ENCODE measurements around the gene MGAT1.

The MGAT1 gene

DNA sequence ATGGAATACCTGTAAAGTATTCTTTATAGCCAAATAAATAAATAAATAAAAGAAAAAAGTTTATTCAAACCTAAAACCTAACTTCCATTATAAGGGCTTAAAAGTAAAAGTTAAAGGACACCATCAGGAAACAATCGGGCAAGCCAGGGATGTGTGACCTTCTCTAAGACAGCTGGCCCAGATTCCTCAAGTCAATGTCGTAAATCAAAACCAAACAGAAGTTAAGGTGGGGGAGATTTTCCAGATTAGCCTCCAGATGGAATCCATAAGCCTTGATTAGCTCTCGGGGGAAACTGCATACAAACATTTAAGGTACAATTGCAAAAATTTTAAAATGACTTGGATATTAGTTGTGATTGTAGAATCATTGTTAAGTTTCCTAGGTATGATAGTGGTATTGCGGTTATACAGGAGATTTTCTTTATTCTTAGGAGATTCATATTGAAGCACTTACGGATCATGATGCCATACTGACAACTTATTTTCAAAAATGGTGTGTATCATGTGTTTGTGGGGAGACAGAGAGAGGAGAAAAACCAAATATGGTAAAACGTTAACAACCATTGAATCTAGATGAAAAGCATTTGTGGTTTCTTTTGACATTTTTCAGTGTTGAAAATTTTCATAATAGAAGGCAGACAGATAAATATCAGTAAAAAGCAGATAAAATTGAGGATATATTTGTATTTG lies 21.5 kb upstream of the MGAT1 start:
- DNase-seq (ENCODE audit: low read depth): no peak

DNA sequence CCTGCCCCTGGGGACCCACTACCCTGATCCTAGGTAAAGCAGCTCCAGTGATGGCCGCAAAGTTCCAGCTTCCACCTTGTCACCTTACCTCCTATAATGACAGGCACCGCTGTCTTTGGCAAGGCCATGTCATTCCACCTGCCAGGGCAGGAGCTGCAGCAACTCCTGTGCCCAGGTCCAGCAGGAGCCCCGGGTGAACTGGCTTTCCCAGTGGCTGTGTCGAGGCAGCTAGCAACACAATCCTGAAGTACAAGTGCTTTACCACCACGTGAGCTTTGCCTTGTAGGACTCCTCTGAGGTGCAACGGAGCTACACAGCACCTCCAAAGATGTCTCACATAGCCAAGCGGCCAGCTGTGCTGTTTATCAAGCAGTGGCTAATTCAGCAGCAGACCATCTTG lies 20.7 kb upstream of the MGAT1 start:
- DNase-seq (ENCODE audit: low read depth): no peak

- DNase-seq (ENCODE audit: low read depth): no peak
Measured at GRCh38 chr5:180821538-180821937, 18.9 kb upstream of the MGAT1 start.

DNA sequence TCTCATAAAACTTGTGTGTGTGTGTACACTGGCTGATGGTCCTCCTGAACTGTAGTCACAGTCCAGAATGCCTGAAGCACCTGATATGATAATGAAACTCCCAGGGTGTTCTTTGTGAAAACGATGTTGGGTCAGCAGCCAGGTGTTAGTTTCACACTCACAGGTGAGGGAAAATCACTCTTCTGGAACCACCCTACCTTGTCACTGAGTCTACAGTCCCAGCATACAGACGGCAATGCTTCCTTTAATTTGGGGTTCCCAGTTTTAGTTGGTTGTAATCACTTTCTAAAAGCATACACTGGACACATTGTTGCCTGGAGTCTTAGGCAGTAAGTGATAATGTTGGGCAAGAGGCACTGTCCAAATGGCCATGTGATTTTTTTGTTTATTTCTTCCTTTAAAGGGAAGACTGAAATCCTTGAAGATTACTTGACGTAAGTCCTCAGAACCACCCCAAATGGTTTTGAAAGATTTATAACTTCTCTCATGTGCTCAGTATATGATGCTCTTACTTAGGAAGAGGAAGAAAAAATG lies 18.2 kb upstream of the MGAT1 start:
- no peak for DNase-seq (ENCODE audit: low read depth)

DNA sequence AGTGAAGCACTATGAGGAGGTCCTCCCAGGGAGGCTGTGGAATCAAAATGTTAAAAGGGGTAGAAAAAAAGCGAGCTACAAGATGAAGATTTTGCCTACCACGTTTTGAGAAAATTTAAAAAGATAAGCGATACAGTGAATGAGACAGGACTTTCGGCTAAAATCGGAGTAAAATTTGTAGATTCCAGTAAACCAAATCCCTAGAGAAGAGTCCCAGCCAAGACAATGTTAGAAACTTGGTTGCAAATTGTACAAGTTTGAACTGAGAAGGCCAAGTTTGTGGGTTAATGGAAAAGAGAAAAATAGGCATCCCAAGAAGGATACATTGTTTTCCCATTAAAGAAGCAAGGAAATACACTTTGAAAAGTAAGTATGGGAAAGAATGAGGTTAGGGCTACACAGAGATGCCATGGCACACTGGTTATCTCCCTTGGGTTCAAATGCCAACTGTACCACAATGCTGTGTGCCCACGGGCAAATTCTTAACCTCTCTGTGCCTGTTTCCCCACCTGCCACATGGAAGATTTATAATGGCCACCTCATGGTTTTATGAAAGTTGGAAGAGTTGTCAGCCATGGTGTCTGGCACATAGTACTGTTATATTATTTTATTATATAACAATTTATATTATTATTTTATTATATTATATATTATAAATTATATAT lies 16.2 kb upstream of the MGAT1 start:
- DNase-seq (ENCODE audit: low read depth): no peak

GRCh38 chr5:180817893-180818674 lies 15.5 kb upstream of the MGAT1 start:
- DNase-seq (ENCODE audit: low read depth): no peak

DNA sequence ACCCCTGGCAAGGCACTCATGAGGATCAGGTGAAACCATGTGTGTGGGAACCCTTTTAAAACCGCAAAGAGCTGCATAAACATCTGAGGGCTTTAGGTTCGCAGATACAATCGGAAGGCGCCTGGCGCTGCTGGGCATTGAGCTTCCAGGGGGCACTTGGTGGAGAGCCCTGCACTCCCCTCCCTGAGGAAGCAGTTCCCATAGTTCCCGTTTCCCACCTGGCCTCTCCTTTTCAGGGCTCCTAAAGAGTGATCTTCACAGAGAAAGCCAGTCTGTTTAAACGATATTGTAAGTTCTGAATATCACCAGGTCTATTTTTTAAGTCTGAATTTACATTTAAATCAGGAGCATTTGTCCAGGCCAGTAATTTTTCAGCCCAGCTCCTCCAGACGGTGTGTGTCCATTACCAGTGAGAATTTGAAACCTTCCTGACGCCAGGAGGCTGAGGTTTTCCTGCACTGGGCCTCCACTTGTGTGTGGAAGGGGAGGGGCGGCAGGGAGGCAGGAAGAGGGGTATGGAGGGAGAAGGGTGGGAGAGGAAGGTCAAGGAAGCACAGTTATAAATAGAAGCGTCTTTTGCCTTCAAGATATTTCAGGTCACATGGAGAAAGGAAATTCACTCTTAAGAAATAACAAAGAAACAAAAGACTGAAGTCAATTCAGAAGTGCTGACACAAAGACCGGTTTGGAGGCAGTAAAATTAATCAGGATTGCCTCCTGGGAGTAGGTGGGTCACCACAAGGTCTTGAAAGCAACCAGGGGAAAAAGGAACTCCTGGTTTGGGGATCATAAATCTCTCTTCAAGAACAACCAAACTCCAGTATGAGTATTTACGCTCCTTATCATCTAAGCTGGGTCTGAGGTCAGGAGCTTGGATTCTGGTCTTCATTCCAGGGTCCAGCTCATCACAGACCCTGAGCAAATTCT lies 14.3 kb upstream of the MGAT1 start:
- DNase-seq (ENCODE audit: low read depth): no peak

DNA sequence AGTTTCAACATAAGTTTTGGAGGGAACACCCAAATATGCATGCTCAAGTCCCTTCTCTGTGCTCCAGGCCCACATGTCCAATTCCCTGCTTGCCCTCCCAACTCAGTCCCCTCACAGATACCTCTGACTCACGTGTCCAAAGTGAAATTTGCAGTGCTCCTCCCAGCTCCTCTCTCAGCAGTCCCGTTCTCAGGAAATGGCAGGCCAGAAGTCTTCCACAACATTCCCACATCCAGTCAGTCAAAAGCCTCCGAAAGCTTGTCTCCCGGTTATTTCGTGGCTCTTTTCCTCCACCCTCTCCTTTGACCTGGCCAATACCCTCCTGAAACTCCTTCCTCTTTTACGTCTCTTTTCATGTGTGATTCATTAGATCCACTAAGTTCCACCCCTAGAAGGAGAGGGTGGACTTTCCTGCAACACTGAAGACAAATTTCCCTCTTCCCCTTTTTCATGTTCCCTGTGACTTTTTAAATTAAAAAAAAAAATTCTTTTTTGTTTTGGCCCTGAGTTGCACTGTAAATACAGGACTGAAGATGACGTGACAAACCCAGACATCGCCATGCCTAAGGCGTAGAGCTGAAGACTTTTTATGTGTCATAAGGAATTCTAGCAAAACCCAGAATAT lies 12.8 kb upstream of the MGAT1 start:
- DNase-seq (ENCODE audit: low read depth): no peak

- no peak for DNase-seq (ENCODE audit: low read depth)
Measured at GRCh38 chr5:180813420-180813819, 10.8 kb upstream of the MGAT1 start.

- DNase-seq (ENCODE audit: low read depth): no peak
Measured at GRCh38 chr5:180811623-180812124, 9.1 kb upstream of the MGAT1 start.

GRCh38 chr5:180810959-180811622 lies 8.5 kb upstream of the MGAT1 start:
- DNase-seq (ENCODE audit: low read depth): no peak

DNA sequence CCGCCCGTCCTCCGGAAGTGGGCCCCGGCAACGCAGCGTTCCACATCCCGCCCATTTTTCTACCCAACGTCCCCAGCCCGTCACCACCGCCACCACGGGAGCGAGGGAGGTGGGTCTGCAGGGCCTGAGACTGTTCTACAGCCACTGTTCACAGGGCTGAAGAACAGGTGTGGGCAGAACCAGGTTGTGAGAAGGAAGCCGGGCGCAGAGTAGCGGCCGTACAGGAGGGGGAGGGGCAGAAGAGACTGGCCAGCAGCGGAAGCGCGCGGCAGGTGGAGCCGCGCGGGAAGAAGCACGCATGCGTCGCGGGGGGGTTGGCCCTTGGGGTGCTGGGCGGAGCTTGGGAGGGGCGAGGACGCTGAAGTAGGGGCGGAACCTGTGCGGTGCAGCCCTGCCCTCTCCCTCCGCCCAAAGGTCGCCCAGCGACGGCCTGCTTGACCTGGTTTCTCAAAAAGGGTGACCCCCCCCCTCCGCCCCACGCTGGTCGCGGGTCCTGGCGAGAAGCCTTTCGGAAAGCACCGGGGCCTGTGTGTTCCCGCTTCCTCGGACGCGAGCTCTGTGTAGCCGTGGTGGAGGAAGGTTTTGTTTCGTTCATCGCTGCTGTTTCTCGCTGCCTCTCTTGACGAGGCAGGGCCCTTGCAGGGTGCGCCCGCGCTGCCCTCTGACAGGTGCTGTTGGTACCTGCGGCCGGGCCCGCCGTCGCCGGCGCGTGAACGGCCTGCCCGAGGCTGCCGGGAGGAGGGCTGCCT lies 7.8 kb upstream of the MGAT1 start:
- peak; percentile 85 for DNase-seq (ENCODE audit: low read depth)

GRCh38 chr5:180809403-180810209 lies 7.0 kb upstream of the MGAT1 start:
- peak; percentile 85 for DNase-seq (ENCODE audit: low read depth)

DNA sequence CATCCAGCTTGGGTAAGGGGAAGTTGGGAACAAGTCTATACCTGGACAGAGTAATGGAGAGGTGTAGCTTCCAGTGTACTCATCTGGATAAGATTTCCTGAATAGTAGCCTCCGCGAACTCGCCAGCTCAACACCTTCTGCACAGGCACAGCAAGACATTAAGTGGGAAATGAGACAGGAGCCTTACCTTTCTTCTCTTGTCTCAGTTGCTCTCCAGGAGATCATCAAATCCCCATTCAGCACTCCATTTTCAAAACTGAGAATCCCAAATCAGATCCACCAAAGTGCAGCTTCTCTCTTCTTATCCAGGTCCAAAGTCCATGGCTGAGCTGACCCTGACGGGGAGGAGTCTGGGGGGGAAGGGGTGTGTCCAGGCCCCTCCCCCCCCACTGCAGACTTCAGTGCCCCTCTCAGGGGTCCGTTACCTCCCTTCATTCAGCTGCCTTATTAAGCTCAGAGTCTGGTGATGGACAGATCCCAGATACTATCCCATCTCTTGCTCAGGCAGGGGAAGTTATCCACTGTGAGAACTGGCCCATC lies 5.9 kb upstream of the MGAT1 start:
- no peak for DNase-seq (ENCODE audit: low read depth)

DNA sequence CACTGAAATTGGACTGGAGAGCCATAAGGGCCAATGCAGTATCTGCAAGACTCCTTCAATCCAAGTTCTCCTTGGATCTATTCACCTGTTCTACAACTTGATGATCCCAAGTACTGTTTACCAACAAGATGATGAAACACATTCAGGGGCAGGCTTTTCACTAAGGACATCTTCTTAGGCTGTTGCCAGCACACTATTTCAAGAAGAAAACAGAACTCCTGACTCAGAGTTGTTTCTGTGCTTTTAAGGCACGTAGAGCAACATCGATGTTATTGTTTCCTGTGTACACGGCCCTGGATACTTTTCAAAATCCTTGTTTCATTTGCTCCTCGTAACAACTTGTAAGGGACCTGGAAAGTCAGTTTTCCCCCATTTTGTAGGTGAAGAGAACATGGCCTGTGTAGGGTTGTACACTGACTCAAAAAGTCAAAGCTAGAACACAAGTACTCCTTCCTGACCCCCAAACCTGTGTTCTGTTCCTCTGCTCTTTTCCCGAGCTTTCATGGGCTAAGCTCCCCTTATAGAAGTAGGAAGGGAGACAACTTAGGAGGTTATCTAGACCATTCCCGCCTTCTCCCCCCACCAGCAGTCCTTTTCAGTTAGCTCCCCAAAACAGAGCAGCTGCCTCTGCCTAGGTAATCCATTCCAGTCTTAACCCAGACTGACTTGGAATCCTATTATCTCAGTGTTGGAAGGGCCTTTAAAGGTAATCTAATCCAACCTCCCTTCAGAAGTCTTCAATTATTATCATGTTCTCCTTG lies 5.2 kb upstream of the MGAT1 start:
- no peak for DNase-seq (ENCODE audit: low read depth)

GRCh38 chr5:180807046-180807445 lies 4.4 kb upstream of the MGAT1 start:
- DNase-seq (ENCODE audit: low read depth): no peak

- DNase-seq (ENCODE audit: low read depth): no peak
Measured at GRCh38 chr5:180806351-180807011, 3.9 kb upstream of the MGAT1 start.

All from stromal cell of bone marrow (primary cell).